GM20431 (cell line): ENCODE results near the gene SLC16A12.
"Not testable (repeated sequence)": the region's sequence is repeated elsewhere in the genome, so short reads cannot be mapped to it uniquely, and the experiment has no call there.

Experiments
- in situ Hi-C: fragments of 300-500 bp; cut with MseI, MboI; formaldehyde crosslinking; loops from one replicate; pipeline ENCODE4 v1.15.0; 2020; ENCODE audit warnings: low sequenced_read_pairs; ENCODE audit not compliant: unreplicated experiment

Gene SLC16A12

GRCh38 chr10:89428877-89429276 is 106.5 kb downstream of the SLC16A12 start:
- in situ Hi-C loops, result no loop called here

GRCh38 chr10:89427629-89428028 is 107.8 kb downstream of the SLC16A12 start:
- in situ Hi-C loops, result no loop called here

GRCh38 chr10:89426230-89426868 is 109.0 kb downstream of the SLC16A12 start:
- in situ Hi-C loops, result no loop called here

GRCh38 chr10:89425000-89425399 is 110.4 kb downstream of the SLC16A12 start:
- in situ Hi-C loops, result no loop called here

- in situ Hi-C loops, result no loop called here
Observed at GRCh38 chr10:89421018-89421476, 114.3 kb downstream of the SLC16A12 start.

GRCh38 chr10:89419548-89419947 is 115.8 kb downstream of the SLC16A12 start:
- in situ Hi-C loops, result no loop called here

- in situ Hi-C loops, result no loop called here
Observed at GRCh38 chr10:89416465-89416864, 118.9 kb downstream of the SLC16A12 start.

- in situ Hi-C loops, result no loop called here
Observed at GRCh38 chr10:89414879-89415821, 120.2 kb downstream of the SLC16A12 start.

- in situ Hi-C loops, result no loop called here
Observed at GRCh38 chr10:89414146-89414878, 121.1 kb downstream of the SLC16A12 start, which contains the start of gene IFIT5. TSS of gene IFIT5 (plus strand) at chr10:89414568. CDS start at chr10:89414799, 231 bp downstream.

GRCh38 chr10:89413398-89413912 is 121.9 kb downstream of the SLC16A12 start:
- in situ Hi-C loops, result no loop called here

GRCh38 chr10:89412276-89412675 is 123.1 kb downstream of the SLC16A12 start:
- in situ Hi-C loops, result not testable (repeated sequence)

GRCh38 chr10:89411135-89411534 is 124.3 kb downstream of the SLC16A12 start:
- in situ Hi-C loops, result not testable (repeated sequence)

- in situ Hi-C loops, result not testable (repeated sequence)
Observed at GRCh38 chr10:89410551-89410950, 124.8 kb downstream of the SLC16A12 start.

GRCh38 chr10:89409282-89409681 is 126.1 kb downstream of the SLC16A12 start:
- in situ Hi-C loops, result not testable (repeated sequence)

GRCh38 chr10:89407792-89408191 is 127.6 kb downstream of the SLC16A12 start:
- in situ Hi-C loops, result not testable (repeated sequence)

GRCh38 chr10:89406178-89406577 is 129.2 kb downstream of the SLC16A12 start:
- in situ Hi-C loops, result not testable (repeated sequence)

- in situ Hi-C loops, result no loop called here
Observed at GRCh38 chr10:89404104-89405047, 131.0 kb downstream of the SLC16A12 start.

GRCh38 chr10:89403043-89403442 is 132.4 kb downstream of the SLC16A12 start:
- in situ Hi-C loops, result no loop called here

GRCh38 chr10:89399956-89400355 is 135.4 kb downstream of the SLC16A12 start:
- in situ Hi-C loops, result no loop called here
